ENCODE data around the gene LRRC45.

GRCh38 chr17:82021107-82021899 lies 1.8 kb upstream of the LRRC45 start:
- TF ChIP-seq CTCF (IDR thresholded peaks at IDR 0.05) = peak; percentile 64 to 88 (median 76)
- TF ChIP-seq POLR2A (IDR thresholded peaks at IDR 0.05) = peak in 1 of 2 donors; percentile 11

All from uterus (tissue), 2 donors.